Liver (tissue), 3 donors: ENCODE results near the gene SMAD6.

ENCODE experiments used
- FOXA1 ChIP-seq: IDR thresholded peaks from 2 replicates; pipeline ENCODE4 v1.6.1; 2016; ENCODE audit warnings: antibody characterized with exemption
- RAD21 ChIP-seq, 2 donors: IDR thresholded peaks; 2 replicates each; pipeline ENCODE4 v1.6.1; 2016; ENCODE audit warnings: antibody characterized with exemption in 2 of 2, mild to moderate bottlenecking in 2 of 2
- SP1 ChIP-seq: IDR thresholded peaks from 2 replicates; pipeline ENCODE4 v1.6.1; 2018; ENCODE audit warnings: antibody characterized with exemption, mild to moderate bottlenecking
- TAF1 ChIP-seq: conservative IDR thresholded peaks from 2 replicates; pipeline ENCODE4 v1.6.1; 2016; ENCODE audit warnings: antibody characterized with exemption, mild to moderate bottlenecking
- YY1 ChIP-seq: IDR thresholded peaks from 2 replicates; pipeline ENCODE4 v1.6.1; 2016; ENCODE audit warnings: antibody characterized with exemption, mild to moderate bottlenecking
- TF ChIP-seq, protein P1 (sequence below): fragments of 150-350 bp; IDR thresholded peaks from 2 replicates; pipeline ENCODE4 v1.5.1; 2017; ENCODE audit warnings: improper control_type of control experiment, low read depth, low read length; ENCODE audit not compliant: missing input control
- TF ChIP-seq, protein P2 (sequence below): IDR thresholded peaks from 2 replicates; pipeline ENCODE4 v1.6.1; 2016; ENCODE audit warnings: antibody characterized with exemption, mild to moderate bottlenecking
- TF ChIP-seq, protein P3 (sequence below): IDR thresholded peaks from 2 replicates; pipeline ENCODE4 v1.6.1; 2016; ENCODE audit warnings: antibody characterized with exemption
- TF ChIP-seq, protein P4 (sequence below): IDR thresholded peaks from 2 replicates; pipeline ENCODE4 v1.6.1; 2016; ENCODE audit warnings: antibody characterized with exemption
- TF ChIP-seq, protein P5 (sequence below): IDR thresholded peaks from 2 replicates; pipeline ENCODE4 v1.6.1; 2016; ENCODE audit warnings: antibody characterized with exemption
- donor health status: healthy.
- donor health status: healthy.

DNA sequence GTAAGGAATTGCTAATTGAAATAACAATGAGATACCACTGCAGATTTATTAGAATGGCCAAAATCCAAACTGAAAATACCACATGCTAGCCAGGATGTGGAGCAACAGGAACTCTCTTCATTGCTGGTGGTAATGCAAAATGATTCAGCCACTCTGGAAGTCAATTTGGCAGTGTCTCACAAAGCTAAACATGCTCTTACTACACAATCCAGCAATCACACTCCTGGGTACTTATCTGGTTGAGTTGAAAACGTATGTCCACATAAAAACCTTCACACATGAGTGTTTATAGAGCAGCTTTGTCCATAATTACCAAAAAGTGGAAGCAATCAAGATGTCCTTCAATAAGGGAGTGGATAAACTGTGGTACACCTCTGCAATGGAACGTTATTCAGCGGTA, 113.3 kb downstream of the SMAD6 start:
- TF ChIP-seq, protein P1, sequence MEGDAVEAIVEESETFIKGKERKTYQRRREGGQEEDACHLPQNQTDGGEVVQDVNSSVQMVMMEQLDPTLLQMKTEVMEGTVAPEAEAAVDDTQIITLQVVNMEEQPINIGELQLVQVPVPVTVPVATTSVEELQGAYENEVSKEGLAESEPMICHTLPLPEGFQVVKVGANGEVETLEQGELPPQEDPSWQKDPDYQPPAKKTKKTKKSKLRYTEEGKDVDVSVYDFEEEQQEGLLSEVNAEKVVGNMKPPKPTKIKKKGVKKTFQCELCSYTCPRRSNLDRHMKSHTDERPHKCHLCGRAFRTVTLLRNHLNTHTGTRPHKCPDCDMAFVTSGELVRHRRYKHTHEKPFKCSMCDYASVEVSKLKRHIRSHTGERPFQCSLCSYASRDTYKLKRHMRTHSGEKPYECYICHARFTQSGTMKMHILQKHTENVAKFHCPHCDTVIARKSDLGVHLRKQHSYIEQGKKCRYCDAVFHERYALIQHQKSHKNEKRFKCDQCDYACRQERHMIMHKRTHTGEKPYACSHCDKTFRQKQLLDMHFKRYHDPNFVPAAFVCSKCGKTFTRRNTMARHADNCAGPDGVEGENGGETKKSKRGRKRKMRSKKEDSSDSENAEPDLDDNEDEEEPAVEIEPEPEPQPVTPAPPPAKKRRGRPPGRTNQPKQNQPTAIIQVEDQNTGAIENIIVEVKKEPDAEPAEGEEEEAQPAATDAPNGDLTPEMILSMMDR = no peak
- TF ChIP-seq SP1 (no peak), RAD21 (IDR thresholded peaks at IDR 0.05) (no peak), TAF1 (no peak), FOXA1 (no peak), YY1 (no peak)
- TF ChIP-seq, protein P2, sequence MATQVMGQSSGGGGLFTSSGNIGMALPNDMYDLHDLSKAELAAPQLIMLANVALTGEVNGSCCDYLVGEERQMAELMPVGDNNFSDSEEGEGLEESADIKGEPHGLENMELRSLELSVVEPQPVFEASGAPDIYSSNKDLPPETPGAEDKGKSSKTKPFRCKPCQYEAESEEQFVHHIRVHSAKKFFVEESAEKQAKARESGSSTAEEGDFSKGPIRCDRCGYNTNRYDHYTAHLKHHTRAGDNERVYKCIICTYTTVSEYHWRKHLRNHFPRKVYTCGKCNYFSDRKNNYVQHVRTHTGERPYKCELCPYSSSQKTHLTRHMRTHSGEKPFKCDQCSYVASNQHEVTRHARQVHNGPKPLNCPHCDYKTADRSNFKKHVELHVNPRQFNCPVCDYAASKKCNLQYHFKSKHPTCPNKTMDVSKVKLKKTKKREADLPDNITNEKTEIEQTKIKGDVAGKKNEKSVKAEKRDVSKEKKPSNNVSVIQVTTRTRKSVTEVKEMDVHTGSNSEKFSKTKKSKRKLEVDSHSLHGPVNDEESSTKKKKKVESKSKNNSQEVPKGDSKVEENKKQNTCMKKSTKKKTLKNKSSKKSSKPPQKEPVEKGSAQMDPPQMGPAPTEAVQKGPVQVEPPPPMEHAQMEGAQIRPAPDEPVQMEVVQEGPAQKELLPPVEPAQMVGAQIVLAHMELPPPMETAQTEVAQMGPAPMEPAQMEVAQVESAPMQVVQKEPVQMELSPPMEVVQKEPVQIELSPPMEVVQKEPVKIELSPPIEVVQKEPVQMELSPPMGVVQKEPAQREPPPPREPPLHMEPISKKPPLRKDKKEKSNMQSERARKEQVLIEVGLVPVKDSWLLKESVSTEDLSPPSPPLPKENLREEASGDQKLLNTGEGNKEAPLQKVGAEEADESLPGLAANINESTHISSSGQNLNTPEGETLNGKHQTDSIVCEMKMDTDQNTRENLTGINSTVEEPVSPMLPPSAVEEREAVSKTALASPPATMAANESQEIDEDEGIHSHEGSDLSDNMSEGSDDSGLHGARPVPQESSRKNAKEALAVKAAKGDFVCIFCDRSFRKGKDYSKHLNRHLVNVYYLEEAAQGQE = no peak
- TF ChIP-seq, protein P3, sequence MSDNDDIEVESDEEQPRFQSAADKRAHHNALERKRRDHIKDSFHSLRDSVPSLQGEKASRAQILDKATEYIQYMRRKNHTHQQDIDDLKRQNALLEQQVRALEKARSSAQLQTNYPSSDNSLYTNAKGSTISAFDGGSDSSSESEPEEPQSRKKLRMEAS = no peak
- TF ChIP-seq, protein P4, sequence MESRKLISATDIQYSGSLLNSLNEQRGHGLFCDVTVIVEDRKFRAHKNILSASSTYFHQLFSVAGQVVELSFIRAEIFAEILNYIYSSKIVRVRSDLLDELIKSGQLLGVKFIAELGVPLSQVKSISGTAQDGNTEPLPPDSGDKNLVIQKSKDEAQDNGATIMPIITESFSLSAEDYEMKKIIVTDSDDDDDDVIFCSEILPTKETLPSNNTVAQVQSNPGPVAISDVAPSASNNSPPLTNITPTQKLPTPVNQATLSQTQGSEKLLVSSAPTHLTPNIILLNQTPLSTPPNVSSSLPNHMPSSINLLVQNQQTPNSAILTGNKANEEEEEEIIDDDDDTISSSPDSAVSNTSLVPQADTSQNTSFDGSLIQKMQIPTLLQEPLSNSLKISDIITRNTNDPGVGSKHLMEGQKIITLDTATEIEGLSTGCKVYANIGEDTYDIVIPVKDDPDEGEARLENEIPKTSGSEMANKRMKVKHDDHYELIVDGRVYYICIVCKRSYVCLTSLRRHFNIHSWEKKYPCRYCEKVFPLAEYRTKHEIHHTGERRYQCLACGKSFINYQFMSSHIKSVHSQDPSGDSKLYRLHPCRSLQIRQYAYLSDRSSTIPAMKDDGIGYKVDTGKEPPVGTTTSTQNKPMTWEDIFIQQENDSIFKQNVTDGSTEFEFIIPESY = no peak
- TF ChIP-seq, protein P5, sequence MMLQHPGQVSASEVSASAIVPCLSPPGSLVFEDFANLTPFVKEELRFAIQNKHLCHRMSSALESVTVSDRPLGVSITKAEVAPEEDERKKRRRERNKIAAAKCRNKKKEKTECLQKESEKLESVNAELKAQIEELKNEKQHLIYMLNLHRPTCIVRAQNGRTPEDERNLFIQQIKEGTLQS = no peak
